Lower leg skin (tissue), 3 donors: ENCODE results near the gene MAD1L1.

Source experiments
- POLR2A ChIP-seq, 2 donors: fragments of 450-650 bp; IDR thresholded peaks; one replicate each; pipeline ENCODE4 v1.6.1; 2016 to 2017; ENCODE audit warnings: antibody characterized with exemption in 2 of 2, mild to moderate bottlenecking in 1 of 2, moderate library complexity in 1 of 2
- TF ChIP-seq, protein P1 (sequence below), 3 donors: fragments of 450-650 bp; IDR thresholded peaks; one replicate each; pipeline ENCODE4 v1.5.1; 2016; ENCODE audit warnings: antibody characterized with exemption in 3 of 3, mild to moderate bottlenecking in 3 of 3, moderate library complexity in 2 of 3

DNA sequence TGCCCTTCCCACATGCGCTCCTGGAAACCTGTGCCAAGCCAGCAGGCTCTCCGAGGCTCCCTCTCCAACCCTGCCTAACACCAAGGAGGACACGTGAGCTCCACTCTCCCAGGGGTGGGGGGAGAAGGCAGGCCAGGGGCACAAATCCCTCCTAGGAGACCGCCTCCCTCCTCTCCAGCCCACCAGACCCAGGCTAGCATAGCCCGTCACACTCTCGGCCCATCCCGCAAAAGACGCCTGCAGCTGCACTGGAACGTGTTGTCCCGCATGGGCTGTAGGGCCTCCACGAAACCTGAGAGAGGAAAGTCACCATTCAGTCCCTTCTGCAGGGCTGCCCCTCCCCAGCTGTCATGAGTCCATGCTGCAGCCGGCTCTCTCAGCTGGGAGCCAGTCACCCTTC, 126.3 kb downstream of the MAD1L1 start:
- TF ChIP-seq, protein P1, sequence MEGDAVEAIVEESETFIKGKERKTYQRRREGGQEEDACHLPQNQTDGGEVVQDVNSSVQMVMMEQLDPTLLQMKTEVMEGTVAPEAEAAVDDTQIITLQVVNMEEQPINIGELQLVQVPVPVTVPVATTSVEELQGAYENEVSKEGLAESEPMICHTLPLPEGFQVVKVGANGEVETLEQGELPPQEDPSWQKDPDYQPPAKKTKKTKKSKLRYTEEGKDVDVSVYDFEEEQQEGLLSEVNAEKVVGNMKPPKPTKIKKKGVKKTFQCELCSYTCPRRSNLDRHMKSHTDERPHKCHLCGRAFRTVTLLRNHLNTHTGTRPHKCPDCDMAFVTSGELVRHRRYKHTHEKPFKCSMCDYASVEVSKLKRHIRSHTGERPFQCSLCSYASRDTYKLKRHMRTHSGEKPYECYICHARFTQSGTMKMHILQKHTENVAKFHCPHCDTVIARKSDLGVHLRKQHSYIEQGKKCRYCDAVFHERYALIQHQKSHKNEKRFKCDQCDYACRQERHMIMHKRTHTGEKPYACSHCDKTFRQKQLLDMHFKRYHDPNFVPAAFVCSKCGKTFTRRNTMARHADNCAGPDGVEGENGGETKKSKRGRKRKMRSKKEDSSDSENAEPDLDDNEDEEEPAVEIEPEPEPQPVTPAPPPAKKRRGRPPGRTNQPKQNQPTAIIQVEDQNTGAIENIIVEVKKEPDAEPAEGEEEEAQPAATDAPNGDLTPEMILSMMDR (IDR thresholded peaks at IDR 0.05), result no peak
- no peak for TF ChIP-seq POLR2A (IDR thresholded peaks at IDR 0.05)
